Esophagus squamous epithelium (tissue), 4 donors: ENCODE data around the gene LBHD2.

Experiments used
- POLR2A ChIP-seq, 4 donors: fragments of 450-650 bp; IDR thresholded peaks; one replicate each; pipeline ENCODE4 v1.6.1; 2017; ENCODE audit warnings: antibody characterized with exemption in 4 of 4, mild to moderate bottlenecking in 4 of 4, moderate library complexity in 3 of 4
- TF ChIP-seq, protein P1 (sequence below), 6 experiments: fragments of 450-650 bp in 4 of 6; fragments of 200-600 bp in 2 of 6; sonication (generic) in 2 of 6; IDR thresholded peaks; one replicate each; pipeline ENCODE4 v1.5.1; 2016 to 2019; ENCODE audit warnings: antibody characterized with exemption in 6 of 6, mild to moderate bottlenecking in 4 of 6, moderate library complexity in 4 of 6

- TF ChIP-seq, protein P1, sequence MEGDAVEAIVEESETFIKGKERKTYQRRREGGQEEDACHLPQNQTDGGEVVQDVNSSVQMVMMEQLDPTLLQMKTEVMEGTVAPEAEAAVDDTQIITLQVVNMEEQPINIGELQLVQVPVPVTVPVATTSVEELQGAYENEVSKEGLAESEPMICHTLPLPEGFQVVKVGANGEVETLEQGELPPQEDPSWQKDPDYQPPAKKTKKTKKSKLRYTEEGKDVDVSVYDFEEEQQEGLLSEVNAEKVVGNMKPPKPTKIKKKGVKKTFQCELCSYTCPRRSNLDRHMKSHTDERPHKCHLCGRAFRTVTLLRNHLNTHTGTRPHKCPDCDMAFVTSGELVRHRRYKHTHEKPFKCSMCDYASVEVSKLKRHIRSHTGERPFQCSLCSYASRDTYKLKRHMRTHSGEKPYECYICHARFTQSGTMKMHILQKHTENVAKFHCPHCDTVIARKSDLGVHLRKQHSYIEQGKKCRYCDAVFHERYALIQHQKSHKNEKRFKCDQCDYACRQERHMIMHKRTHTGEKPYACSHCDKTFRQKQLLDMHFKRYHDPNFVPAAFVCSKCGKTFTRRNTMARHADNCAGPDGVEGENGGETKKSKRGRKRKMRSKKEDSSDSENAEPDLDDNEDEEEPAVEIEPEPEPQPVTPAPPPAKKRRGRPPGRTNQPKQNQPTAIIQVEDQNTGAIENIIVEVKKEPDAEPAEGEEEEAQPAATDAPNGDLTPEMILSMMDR (IDR thresholded peaks at IDR 0.05): no peak
- no peak for TF ChIP-seq POLR2A (IDR thresholded peaks at IDR 0.05)
Measured at GRCh38 chr14:103127356-103127755, 43.3 kb downstream of the LBHD2 start.
